Large intestine (tissue), 3 donors: ENCODE measurements around the gene HCFC1R1. TPM values are rescaled to one million over a fixed set of nuclear protein-coding genes. Genes with fewer than 3 reads are reported as not detected.

ENCODE experiments used
- DNase-seq, 2 donors: peaks; one replicate each; pipeline versions ENCODE4 v3.0.0 to v3.0.0-alpha.2; 2013
- H3K27ac ChIP-seq: one replicate; pipeline ENCODE4 v1.5.1; 2013; ENCODE audit warnings: low read length
- H3K27me3 ChIP-seq: 2 replicates; pipeline ENCODE4 v1.6.1; 2013; ENCODE audit warnings: low read length; ENCODE audit not compliant: control insufficient read depth, insufficient read depth
- H3K36me3 ChIP-seq: 2 replicates; pipeline ENCODE4 v1.6.1; 2013; ENCODE audit warnings: low read length; ENCODE audit not compliant: control insufficient read depth, insufficient read depth
- H3K4me1 ChIP-seq: one replicate; pipeline ENCODE4 v1.6.1; 2013; ENCODE audit warnings: low read length; ENCODE audit not compliant: control insufficient read depth, insufficient read depth
- H3K4me3 ChIP-seq: one replicate; pipeline ENCODE4 v1.5.1; 2013; ENCODE audit warnings: low read length
- H3K9me3 ChIP-seq: one replicate; pipeline ENCODE4 v1.6.1; 2013; ENCODE audit warnings: mild to moderate bottlenecking, low read depth, low read length, moderate library complexity; ENCODE audit not compliant: control insufficient read depth
- WGBS: methylation state at CpG from one replicate; pipeline ENCODE4 v1.1.5; 2013; ENCODE audit warnings: low lambda C conversion rate; ENCODE audit not compliant: insufficient coverage; 5-methylcytosine and 5-hydroxymethylcytosine counted together
- polyA plus RNA-seq: library from polyadenylated mRNA; unstranded; fragments of 120-200 nt; gene quantifications from one replicate; pipeline ENCODE4 v1.2.1, GENCODE V29; 2013

Gene HCFC1R1
- polyA plus RNA-seq, 1 donor: 57.8 TPM

- no peak overlapping the region for H3K27ac ChIP-seq
- no peaks in the 10 kb centered on the region for H3K27me3 ChIP-seq
Observed at GRCh38 chr16:2985893-2986355, 37.8 kb downstream of the HCFC1R1 start.

GRCh38 chr16:2985462-2985861 is 38.3 kb downstream of the HCFC1R1 start:
- no CpG with 5 or more reads among the region's 9 CpGs for WGBS
- H3K4me1 ChIP-seq: peaks cover 5% of the 10 kb centered on the region

More at GRCh38 chr16:2985893-2986355, 37.8 kb downstream of the HCFC1R1 start:
- DNase-seq: no peak
- Histone ChIP-seq H3K4me1 (peaks cover 3% of the 10 kb centered on the region), H3K9me3 (no peaks in the 10 kb centered on the region), H3K4me3 (no peak overlapping the region), H3K36me3 (no peaks in the 10 kb centered on the region)
- no CpG with 5 or more reads among the region's 15 CpGs for WGBS

DNA sequence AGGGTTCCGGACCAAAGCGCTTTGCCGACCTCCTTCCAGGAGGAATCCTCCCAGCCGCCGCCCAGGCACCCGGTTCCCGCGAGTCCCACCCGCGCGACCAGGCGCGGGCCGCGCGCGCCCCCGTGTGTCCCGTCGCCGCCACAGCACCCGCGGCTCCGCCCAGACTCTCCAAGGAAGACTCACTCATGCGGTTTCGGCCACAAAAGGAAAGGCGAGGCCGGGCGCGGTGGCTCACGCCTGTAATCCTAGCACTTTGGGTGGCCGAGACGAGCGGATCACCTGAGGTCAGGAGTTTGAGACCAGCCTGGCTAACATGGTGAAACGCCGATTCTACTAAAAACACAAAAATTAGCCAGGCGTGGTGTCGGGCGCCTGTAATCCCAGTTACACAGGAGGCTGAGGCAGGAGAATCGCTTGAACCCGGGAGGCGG is 40.0 kb downstream of the HCFC1R1 start:
- WGBS: no CpG with 5 or more reads among the region's 42 CpGs
- H3K9me3 ChIP-seq: no peaks in the 10 kb centered on the region
- no peak overlapping the region for H3K4me3 ChIP-seq
- peaks cover 5% of the 10 kb centered on the region for H3K4me1 ChIP-seq
- DNase-seq: peak; percentile 67 to 75
- no peak overlapping the region for H3K27ac ChIP-seq
- no peaks in the 10 kb centered on the region for H3K36me3 ChIP-seq
- H3K27me3 ChIP-seq: no peaks in the 10 kb centered on the region

More at GRCh38 chr16:2985462-2985861, 38.3 kb downstream of the HCFC1R1 start:
- Histone ChIP-seq H3K27ac (no peak overlapping the region), H3K4me3 (no peak overlapping the region), H3K36me3 (no peaks in the 10 kb centered on the region), H3K27me3 (no peaks in the 10 kb centered on the region), H3K9me3 (no peaks in the 10 kb centered on the region)
- no peak for DNase-seq

DNA sequence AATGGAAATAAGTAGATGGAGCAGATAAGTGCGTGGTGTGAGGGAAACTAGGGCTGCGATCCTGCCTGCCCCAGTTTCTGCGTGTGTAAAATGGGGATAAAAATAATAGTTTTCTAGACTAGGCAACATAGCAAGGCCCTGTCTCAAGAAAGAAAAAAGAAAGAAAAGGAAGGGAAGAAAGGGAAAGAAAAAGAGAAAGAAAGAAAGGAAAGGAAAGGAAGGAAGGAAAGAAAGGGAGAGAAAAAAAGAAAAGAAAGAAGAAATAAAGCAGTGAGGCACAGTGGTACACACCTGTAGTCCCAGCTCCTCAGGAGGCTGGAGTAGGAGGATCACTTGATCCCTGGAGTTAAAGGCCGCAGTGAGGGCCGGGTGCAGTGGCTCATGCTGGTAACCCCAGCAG is 41.3 kb downstream of the HCFC1R1 start:
- Histone ChIP-seq H3K9me3 (no peaks in the 10 kb centered on the region), H3K4me1 (peaks cover 5% of the 10 kb centered on the region), H3K36me3 (no peaks in the 10 kb centered on the region), H3K4me3 (no peak overlapping the region), H3K27me3 (no peaks in the 10 kb centered on the region), H3K27ac (no peak overlapping the region)
- no peak for DNase-seq
- WGBS: 87% methylated on average over 3 of the region's 5 CpGs

DNA sequence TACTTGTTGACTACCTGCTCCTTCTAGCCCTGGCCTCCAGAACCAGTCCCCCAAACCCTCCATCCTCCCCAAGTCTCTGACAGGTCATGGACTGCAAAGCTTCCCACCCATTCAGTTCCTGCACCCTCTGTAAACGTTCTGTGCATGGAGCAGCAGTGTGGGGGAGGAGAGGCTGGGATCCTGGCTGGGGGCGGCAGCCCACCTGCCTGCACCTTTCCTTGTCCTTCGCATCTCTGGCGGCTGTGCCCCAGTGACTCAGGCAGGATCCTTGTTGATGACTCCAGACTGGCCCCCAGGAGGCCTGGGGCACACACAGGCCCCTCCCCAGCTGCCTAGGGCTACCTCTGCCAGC is 41.9 kb downstream of the HCFC1R1 start:
- no CpG with 5 or more reads among the region's 4 CpGs for WGBS
- Histone ChIP-seq H3K9me3 (no peaks in the 10 kb centered on the region), H3K36me3 (no peaks in the 10 kb centered on the region), H3K27me3 (no peaks in the 10 kb centered on the region), H3K4me1 (peaks cover 5% of the 10 kb centered on the region), H3K27ac (no peak overlapping the region), H3K4me3 (no peak overlapping the region)
- no peak for DNase-seq

DNA sequence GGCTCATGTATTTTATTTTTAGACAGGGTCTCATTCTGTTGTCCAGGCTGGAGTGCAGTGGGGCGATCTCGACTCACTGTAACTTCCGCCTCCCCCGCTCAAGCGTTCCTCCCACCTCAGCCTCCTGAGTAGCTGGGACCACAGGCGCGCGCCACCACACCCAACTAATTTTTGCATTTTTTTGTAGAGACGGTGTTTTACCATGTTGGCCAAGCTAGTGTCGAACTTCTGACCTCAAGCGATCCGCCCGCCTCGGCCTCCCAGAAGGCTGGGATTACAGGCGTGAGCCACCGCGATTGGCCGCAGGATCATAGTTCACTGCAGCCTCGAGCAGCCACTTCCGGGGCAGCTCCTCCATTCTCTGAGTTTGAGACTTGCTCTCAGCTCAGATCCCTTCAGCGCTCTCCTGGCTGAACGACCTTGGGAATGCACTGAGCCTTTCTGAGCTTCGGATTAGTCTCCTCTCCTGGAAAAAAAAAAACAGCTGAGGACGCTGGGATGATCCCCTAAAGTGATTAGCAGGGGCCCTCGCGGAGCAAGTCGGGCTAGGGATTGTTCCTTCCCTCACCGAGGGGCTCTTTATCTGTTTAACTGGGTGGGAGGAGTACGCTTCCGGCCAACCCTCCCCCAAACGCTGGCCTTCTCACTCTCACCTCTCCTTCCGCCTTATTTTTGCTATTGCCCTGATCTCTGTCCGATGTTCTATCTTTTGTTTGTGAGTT is 42.4 kb downstream of the HCFC1R1 start:
- DNase-seq: peak in 1 of 2 donors; percentile 60
- 0% methylated on average over 1 of the region's 33 CpGs for WGBS
- Histone ChIP-seq H3K36me3 (no peaks in the 10 kb centered on the region), H3K9me3 (no peaks in the 10 kb centered on the region), H3K27me3 (no peaks in the 10 kb centered on the region), H3K4me1 (peaks cover 5% of the 10 kb centered on the region), H3K4me3 (peak overlapping the region; percentile 96), H3K27ac (no peak overlapping the region)

- DNase-seq: peak; percentile 88 to 90
- Histone ChIP-seq H3K36me3 (no peaks in the 10 kb centered on the region), H3K4me3 (peak within 1 kb of the TSS; percentile 96), H3K9me3 (peaks cover 1% of the 10 kb centered on the region), H3K27ac (peak within 1 kb of the TSS; percentile 73), H3K4me1 (peaks cover 5% of the 10 kb centered on the region), H3K27me3 (no peaks in the 10 kb centered on the region)
- no CpG with 5 or more reads among the region's 91 CpGs for WGBS
Observed at GRCh38 chr16:2980227-2981176, 43.2 kb downstream of the HCFC1R1 start, which contains the start of gene PKMYT1. Gene PKMYT1 (minus strand): TSS chr16:2980446. CDS start chr16:2979657, 789 bp downstream.

DNA sequence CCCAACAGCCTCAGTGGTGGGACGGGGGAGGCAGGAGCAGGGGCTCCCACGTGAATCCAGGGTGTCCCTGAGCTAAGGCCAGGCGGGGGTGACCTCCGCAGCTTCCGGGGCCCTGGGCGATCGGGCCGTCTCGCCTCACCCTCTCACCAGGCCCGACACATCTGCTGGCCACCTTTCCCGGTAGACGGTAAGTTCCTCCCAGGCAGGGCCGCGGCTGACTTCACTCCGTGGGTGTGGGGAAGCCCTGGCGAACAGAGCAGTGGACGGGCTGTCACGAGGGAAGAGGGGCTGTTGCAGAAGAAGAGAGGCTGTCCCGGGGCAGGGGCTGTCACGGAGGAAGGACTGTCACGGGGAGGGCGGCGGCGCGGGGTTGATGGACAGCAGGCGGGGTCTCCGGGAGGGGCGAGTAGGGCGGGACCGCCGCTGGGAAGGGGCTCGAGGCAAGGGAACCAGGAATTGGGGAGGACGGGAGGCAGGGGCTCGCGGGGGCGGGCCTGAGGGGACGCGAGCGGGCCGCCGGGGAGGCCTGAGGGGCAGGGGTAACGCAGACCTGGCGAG is 44.0 kb downstream of the HCFC1R1 start:
- Histone ChIP-seq H3K27me3 (no peaks in the 10 kb centered on the region), H3K4me3 (peak overlapping the region; percentile 96), H3K27ac (no peak overlapping the region), H3K9me3 (peaks cover 3% of the 10 kb centered on the region), H3K36me3 (no peaks in the 10 kb centered on the region), H3K4me1 (peaks cover 5% of the 10 kb centered on the region)
- no CpG with 5 or more reads among the region's 43 CpGs for WGBS
- DNase-seq: no peak

GRCh38 chr16:2977440-2977839 is 46.3 kb downstream of the HCFC1R1 start:
- no peak for DNase-seq
- no CpG with 5 or more reads among the region's 6 CpGs for WGBS
- no peak overlapping the region for H3K27ac ChIP-seq
- H3K36me3 ChIP-seq: peaks cover 4% of the 10 kb centered on the region
- peaks cover 3% of the 10 kb centered on the region for H3K9me3 ChIP-seq
- H3K4me3 ChIP-seq: no peak overlapping the region
- peaks cover 5% of the 10 kb centered on the region for H3K4me1 ChIP-seq
- H3K27me3 ChIP-seq: no peaks in the 10 kb centered on the region

DNA sequence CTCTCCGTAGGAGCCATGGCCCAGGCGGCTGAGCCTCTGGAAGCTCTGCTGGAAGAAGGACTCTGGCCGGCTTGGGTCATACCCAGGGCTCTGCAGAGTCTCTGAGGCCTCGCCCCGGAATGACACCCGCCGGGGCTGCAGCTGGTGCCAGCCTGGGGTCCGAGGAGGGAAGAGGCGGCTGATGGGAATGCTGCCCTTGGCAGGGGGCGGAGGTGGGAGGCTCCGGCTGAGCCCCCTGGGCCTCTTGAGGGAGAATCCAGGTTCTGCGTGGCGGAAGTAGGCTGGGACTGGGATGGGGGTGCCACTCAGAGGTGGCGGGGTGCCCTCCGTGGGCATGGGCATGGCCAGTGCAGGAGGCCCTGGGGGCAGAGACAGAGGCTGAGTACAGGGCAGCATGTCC is 47.1 kb downstream of the HCFC1R1 start:
- Histone ChIP-seq H3K27me3 (no peaks in the 10 kb centered on the region), H3K4me3 (no peak overlapping the region), H3K36me3 (peaks cover 11% of the 10 kb centered on the region), H3K4me1 (peaks cover 5% of the 10 kb centered on the region), H3K27ac (no peak overlapping the region), H3K9me3 (peaks cover 3% of the 10 kb centered on the region)
- no peak for DNase-seq
- WGBS: no CpG with 5 or more reads among the region's 15 CpGs
